HFFc6 (cell line): ENCODE data around the gene TENT4B. TPM values are rescaled to one million over a fixed set of nuclear protein-coding genes. Genes with fewer than 3 reads are reported as not detected.

Experiments used
- DNase-seq: peaks from one replicate; pipeline ENCODE4 v3.0.0-alpha.2; 2018
- H3K27ac Mint-ChIP-seq: 2 replicates; pipeline ENCODE4 v1.8.0; 2020; ENCODE audit warnings: mild to moderate bottlenecking, mixed read lengths
- H3K27me3 Mint-ChIP-seq: 2 replicates; pipeline ENCODE4 v1.8.0; 2021; ENCODE audit warnings: mild to moderate bottlenecking, moderate library complexity, mixed read lengths; ENCODE audit not compliant: insufficient read depth
- H3K36me3 Mint-ChIP-seq: 2 replicates; pipeline ENCODE4 v1.8.0; 2021; ENCODE audit warnings: low read depth, mixed read lengths
- H3K4me1 Mint-ChIP-seq: 2 replicates; pipeline ENCODE4 v1.8.0; 2020; ENCODE audit warnings: low read depth, mixed read lengths
- H3K4me3 Mint-ChIP-seq: 2 replicates; pipeline ENCODE4 v1.8.0; 2020; ENCODE audit warnings: mild to moderate bottlenecking, moderate library complexity, mixed read lengths
- H3K9me3 Mint-ChIP-seq: 2 replicates; pipeline ENCODE4 v1.8.0; 2020; ENCODE audit warnings: mild to moderate bottlenecking, mixed read lengths
- CTCF ChIP-seq: fragments of 200-600 bp; sonication (generic); IDR thresholded peaks from 2 replicates; pipeline ENCODE4 v1.5.0; 2021; ENCODE audit warnings: antibody characterized with exemption, mild to moderate bottlenecking
- total RNA-seq, 6 experiments: library from RNA; stranded (reverse); fragmentation: NEBNext Ultra II Directional; extraction: Animal tissue kit (Norgen Biotek cat#: 25700); gene quantifications; 2 replicates in 1 of 6; 3 replicates in 5 of 6; pipeline ENCODE4 v1.2.3, GENCODE V29; 2021

Gene TENT4B
- total RNA-seq, 6 experiments from 2014 or later = 19.4 to 23.0 (median 21.6) TPM

GRCh38 chr16:50266337-50267091, 113.4 kb downstream of the TENT4B start, which contains the start of gene ADCY7:
TSS of gene ADCY7 (plus strand) at chr16:50266551. CDS start at chr16:50288180, 21,629 bp downstream.
- Mint-ChIP-seq H3K36me3 (no peaks in the 10 kb centered on the region), H3K4me3 (peak within 1 kb of the TSS; percentile 90), H3K27ac (peak within 1 kb of the TSS; percentile 94), H3K9me3 (no peaks in the 10 kb centered on the region), H3K27me3 (0 out of 2 replicates have a peak, but pooled peaks cover 5% of the 10 kb centered on the region), H3K4me1 (peaks cover 42% of the 10 kb centered on the region)
- no peak for TF ChIP-seq CTCF
- DNase-seq = peak; percentile 85

GRCh38 chr16:50267151-50267631, 114.1 kb downstream of the TENT4B start:
- Mint-ChIP-seq H3K9me3 (no peaks in the 10 kb centered on the region), H3K27me3 (0 out of 2 replicates have a peak, but pooled peaks cover 5% of the 10 kb centered on the region), H3K4me3 (peak overlapping the region; percentile 90), H3K36me3 (no peaks in the 10 kb centered on the region), H3K4me1 (peaks cover 42% of the 10 kb centered on the region), H3K27ac (peak overlapping the region; percentile 94)
- no peak for DNase-seq
- no peak for TF ChIP-seq CTCF

GRCh38 chr16:50267651-50268050, 114.5 kb downstream of the TENT4B start:
- Mint-ChIP-seq H3K9me3 (no peaks in the 10 kb centered on the region), H3K4me1 (peaks cover 42% of the 10 kb centered on the region), H3K4me3 (peak overlapping the region; percentile 90), H3K36me3 (no peaks in the 10 kb centered on the region), H3K27ac (peak overlapping the region; percentile 94), H3K27me3 (0 out of 2 replicates have a peak, but pooled peaks cover 5% of the 10 kb centered on the region)
- TF ChIP-seq CTCF = no peak
- DNase-seq = no peak

- Mint-ChIP-seq H3K27me3 (0 out of 2 replicates have a peak, but pooled peaks cover 5% of the 10 kb centered on the region), H3K27ac (no peak overlapping the region), H3K4me1 (peaks cover 42% of the 10 kb centered on the region), H3K4me3 (no peak overlapping the region), H3K36me3 (no peaks in the 10 kb centered on the region), H3K9me3 (no peaks in the 10 kb centered on the region)
- no peak for DNase-seq
- no peak for TF ChIP-seq CTCF
Measured at GRCh38 chr16:50268352-50268751, 115.2 kb downstream of the TENT4B start.

- no peak for TF ChIP-seq CTCF
- Mint-ChIP-seq H3K27ac (no peak overlapping the region), H3K27me3 (peaks cover 6% of the 10 kb centered on the region; the same call in 1 of the 2 replicates), H3K36me3 (no peaks in the 10 kb centered on the region), H3K9me3 (no peaks in the 10 kb centered on the region), H3K4me3 (no peak overlapping the region), H3K4me1 (peaks cover 37% of the 10 kb centered on the region)
- DNase-seq = no peak
Measured at GRCh38 chr16:50269061-50269705, 116.1 kb downstream of the TENT4B start.
